K562 (cell line): ENCODE measurements around the gene HAPSTR1. TPM values are rescaled to one million over a fixed set of nuclear protein-coding genes. Genes with fewer than 3 reads are reported as not detected.

ENCODE experiments used
- NRF1 ChIP-seq, 2 experiments: fragments of 450-650 bp; IDR thresholded peaks in 1 of 2; conservative IDR thresholded peaks in 1 of 2; 2 replicates each; pipeline ENCODE4 v1.6.1; 2014; ENCODE audit warnings: mild to moderate bottlenecking in 2 of 2
- polyA plus RNA-seq, 8 experiments: library from polyadenylated mRNA; depleted of rRNA in 4 of 8; stranded (reverse) in 5 of 8; unstranded in 3 of 8; fragments of >200 nt; fragmentation: Nextera tagmentation in 2 of 8; fragmentation: Illumina TruSeq in 1 of 8; extraction: Ambion mirVana in 2 of 8; extraction: Trizol in 1 of 8; gene quantifications; 2 replicates each; pipeline versions ENCODE4 v1.2.1 to v1.2.3, GENCODE V29; 2011 to 2014; ENCODE audit warnings: inconsistent platforms in 1 of 8, missing spikeins in 1 of 8
- total RNA-seq, 7 experiments: library from RNA; depleted of rRNA in 6 of 7; stranded (reverse); fragments of >200 nt in 6 of 7; fragmentation: Illumina TruSeq in 2 of 7; extraction: Trizol in 2 of 7; gene quantifications; 2 replicates each; pipeline versions ENCODE4 v1.2.1 to v1.2.3, GENCODE V29; 2011 to 2021; ENCODE audit warnings: low replicate concordance in 1 of 7
- TF ChIP-seq, protein P1 (sequence below), 2 experiments: fragments of 450-650 bp; IDR thresholded peaks; 2 replicates each; pipeline ENCODE4 v1.6.1; 2016; ENCODE audit warnings: mild to moderate bottlenecking in 2 of 2, borderline replicate concordance in 1 of 2, low read depth in 1 of 2, moderate library complexity in 1 of 2

HAPSTR1 gene
- total and polyA plus RNA-seq, 9 of the 15 experiments (the other 6 are each of a cell fraction or from before 2014, with no cell fraction given), result 10.8 to 67.9 (median 36.5) TPM

GRCh38 chr16:9102943-9103342, 11.5 kb downstream of the HAPSTR1 start (continued):
- TF ChIP-seq, protein P1, sequence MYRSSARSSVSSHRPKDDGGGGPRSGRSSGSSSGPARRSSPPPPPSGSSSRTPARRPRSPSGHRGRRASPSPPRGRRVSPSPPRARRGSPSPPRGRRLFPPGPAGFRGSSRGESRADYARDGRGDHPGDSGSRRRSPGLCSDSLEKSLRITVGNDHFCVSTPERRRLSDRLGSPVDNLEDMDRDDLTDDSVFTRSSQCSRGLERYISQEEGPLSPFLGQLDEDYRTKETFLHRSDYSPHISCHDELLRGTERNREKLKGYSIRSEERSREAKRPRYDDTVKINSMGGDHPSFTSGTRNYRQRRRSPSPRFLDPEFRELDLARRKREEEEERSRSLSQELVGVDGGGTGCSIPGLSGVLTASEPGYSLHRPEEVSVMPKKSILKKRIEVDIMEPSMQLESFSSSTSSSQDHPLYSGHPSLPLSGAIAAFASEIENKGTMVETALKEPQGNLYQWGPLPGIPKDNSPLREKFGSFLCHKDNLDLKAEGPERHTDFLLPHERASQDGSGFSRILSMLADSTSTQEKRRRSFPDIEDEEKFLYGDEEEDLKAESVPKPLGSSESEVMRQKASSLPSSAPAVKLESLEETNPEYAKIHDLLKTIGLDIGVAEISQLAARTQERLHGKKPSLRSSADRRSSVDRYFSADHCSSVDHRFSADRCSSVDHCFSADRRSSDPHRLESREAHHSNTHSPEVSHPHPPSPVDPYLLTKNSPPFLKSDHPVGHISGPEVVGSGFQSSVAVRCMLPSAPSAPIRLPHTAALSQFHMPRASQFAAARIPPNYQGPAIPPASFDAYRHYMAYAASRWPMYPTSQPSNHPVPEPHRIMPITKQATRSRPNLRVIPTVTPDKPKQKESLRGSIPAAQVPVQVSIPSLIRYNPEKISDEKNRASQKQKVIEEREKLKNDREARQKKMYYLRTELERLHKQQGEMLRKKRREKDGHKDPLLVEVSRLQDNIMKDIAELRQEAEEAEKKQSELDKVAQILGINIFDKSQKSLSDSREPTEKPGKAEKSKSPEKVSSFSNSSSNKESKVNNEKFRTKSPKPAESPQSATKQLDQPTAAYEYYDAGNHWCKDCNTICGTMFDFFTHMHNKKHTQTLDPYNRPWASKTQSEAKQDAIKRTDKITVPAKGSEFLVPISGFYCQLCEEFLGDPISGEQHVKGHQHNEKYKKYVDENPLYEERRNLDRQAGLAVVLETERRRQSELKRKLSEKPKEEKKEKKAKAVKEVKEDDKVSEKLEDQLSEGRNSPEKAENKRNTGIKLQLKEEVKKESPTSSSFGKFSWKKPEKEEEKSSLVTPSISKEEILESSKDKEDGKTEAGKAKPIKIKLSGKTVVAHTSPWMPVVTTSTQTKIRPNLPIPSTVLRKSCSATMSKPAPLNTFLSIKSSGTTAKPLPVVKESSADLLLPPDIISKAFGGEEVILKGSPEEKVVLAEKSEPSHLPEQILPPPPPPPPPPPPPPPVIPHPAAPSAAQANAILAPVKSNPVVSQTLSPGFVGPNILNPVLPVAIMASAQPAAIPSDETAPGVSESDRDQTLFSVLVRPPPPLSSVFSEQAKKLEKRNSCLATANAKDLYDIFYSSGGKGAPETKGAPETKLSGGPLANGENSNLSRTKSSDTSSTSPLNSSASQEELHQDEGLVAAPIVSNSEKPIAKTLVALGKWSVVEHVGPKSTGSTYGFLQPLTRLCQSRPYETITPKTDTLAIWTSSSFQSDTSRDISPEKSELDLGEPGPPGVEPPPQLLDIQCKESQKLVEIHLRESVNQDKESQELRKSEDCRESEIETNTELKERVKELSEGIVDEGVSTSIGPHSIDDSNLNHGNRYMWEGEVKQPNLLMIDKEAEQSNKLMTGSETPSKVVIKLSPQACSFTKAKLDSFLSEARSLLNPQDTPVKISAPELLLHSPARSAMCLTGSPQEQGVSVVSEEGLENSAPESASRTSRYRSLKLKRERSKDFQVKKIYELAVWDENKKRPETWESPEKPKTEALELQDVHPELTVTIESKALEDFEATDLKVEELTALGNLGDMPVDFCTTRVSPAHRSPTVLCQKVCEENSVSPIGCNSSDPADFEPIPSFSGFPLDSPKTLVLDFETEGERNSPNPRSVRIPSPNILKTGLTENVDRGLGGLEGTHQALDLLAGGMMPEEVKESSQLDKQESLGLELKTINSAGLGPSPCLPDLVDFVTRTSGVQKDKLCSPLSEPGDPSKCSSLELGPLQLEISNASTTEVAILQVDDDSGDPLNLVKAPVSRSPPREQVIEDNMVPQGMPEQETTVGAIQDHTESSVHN (IDR thresholded peaks at IDR 0.05; ENCODE audit: borderline replicate concordance in 1 of 2, low read depth in 1 of 2), result no peak
- TF ChIP-seq NRF1 (conservative IDR thresholded peaks at IDR 0.05 in 1 of 2, IDR thresholded peaks at IDR 0.05 in 1 of 2), result no peak
